HG03571 (cell line): ENCODE data around the gene CSPG4.
"Not testable (repeated sequence)": the region's sequence is repeated elsewhere in the genome, so short reads cannot be mapped to it uniquely, and the experiment has no call there.

Source experiments
- ATAC-seq: cut with Tn5 transposase; IDR thresholded peaks from one replicate; pipeline ENCODE4 v1.9.1; 2021; ENCODE audit not compliant: unreplicated experiment

Gene CSPG4

GRCh38 chr15:75725006-75725718 lies 12.5 kb upstream of the CSPG4 start:
- ATAC-seq, result no peak

- no peak for ATAC-seq
These were observed 11.4 kb upstream of the CSPG4 start for GRCh38 chr15:75723847-75724660.

GRCh38 chr15:75723171-75723846 lies 10.7 kb upstream of the CSPG4 start:
- no peak for ATAC-seq

- ATAC-seq, result no peak
These were observed 9.5 kb upstream of the CSPG4 start for GRCh38 chr15:75721923-75722870.

GRCh38 chr15:75721480-75721922 lies 8.9 kb upstream of the CSPG4 start:
- no peak for ATAC-seq

GRCh38 chr15:75720787-75721479 lies 8.3 kb upstream of the CSPG4 start:
- ATAC-seq, result no peak

GRCh38 chr15:75720297-75720696 lies 7.6 kb upstream of the CSPG4 start:
- no peak for ATAC-seq

GRCh38 chr15:75718328-75718727 lies 5.7 kb upstream of the CSPG4 start:
- no peak for ATAC-seq

- not testable (repeated sequence) for ATAC-seq
These were observed 4.4 kb upstream of the CSPG4 start for GRCh38 chr15:75717001-75717400.

GRCh38 chr15:75716249-75716950 lies 3.8 kb upstream of the CSPG4 start:
- ATAC-seq, result not testable (repeated sequence)

- ATAC-seq, result not testable (repeated sequence)
These were observed 2.7 kb upstream of the CSPG4 start for GRCh38 chr15:75715312-75715832.

- no peak for ATAC-seq
These were observed 1.5 kb upstream of the CSPG4 start for GRCh38 chr15:75714195-75714594.

- ATAC-seq, result no peak
These were observed 769 bp upstream of the CSPG4 start for GRCh38 chr15:75713338-75713895.

- ATAC-seq, result not testable (repeated sequence)
These were observed 1.2 kb downstream of the CSPG4 start for GRCh38 chr15:75711495-75711894.

- ATAC-seq, result not testable (repeated sequence)
These were observed 1.8 kb downstream of the CSPG4 start for GRCh38 chr15:75710874-75711273.

GRCh38 chr15:75709458-75709857 lies 3.2 kb downstream of the CSPG4 start:
- ATAC-seq, result not testable (repeated sequence)

GRCh38 chr15:75706682-75706954 lies 6.0 kb downstream of the CSPG4 start:
- ATAC-seq, result no peak

GRCh38 chr15:75705854-75706681 lies 6.6 kb downstream of the CSPG4 start:
- no peak for ATAC-seq
